ENCODE data around the gene PLA2G4A. TPM values are rescaled to one million over a fixed set of nuclear protein-coding genes. Genes with fewer than 3 reads are reported as not detected.

PLA2G4A gene
- total RNA-seq, 4 donors from 2014 or later = 11.0 to 13.8 (median 11.6) TPM

DNA sequence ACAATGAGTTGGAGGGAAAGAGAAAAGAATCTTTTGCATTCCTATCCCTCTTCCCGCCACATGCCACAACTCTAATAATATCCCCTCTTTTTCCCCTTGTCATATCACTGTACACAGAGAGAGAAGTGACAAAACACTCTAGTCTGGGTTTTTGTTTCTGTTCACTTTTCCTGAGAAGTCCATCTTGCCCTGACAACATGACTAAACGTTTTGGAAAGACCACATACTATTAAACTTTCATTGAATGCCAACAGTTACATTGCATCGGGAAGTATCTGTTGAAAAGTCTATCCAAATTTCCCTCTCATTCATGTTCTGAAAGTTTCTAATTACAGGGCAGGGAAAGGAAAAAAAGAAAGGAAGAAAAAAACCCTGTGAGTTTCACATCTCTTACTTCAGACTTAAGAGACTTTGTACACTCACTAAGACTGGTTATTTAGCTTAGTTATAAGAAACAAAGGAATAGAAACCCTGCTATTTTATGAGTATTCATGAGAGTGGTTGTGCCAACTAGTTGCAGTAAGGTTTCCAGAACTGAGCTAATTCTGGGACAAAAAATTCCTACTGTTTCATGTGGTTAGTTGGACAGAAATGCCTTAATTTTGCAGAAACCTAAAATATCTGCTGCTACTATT, 16.9 kb downstream of the PLA2G4A start:
- 25% methylated on average over 3 of the region's 3 CpGs for WGBS
- Histone ChIP-seq H3K27ac (no peak overlapping the region), H3K4me3 (no peak overlapping the region), H3K4me1 (peaks cover 28% of the 10 kb centered on the region), H3K9me3 (no peaks in the 10 kb centered on the region), H3K36me3 (no peaks in the 10 kb centered on the region), H3K27me3 (no peaks in the 10 kb centered on the region)
- TF ChIP-seq, protein P1, sequence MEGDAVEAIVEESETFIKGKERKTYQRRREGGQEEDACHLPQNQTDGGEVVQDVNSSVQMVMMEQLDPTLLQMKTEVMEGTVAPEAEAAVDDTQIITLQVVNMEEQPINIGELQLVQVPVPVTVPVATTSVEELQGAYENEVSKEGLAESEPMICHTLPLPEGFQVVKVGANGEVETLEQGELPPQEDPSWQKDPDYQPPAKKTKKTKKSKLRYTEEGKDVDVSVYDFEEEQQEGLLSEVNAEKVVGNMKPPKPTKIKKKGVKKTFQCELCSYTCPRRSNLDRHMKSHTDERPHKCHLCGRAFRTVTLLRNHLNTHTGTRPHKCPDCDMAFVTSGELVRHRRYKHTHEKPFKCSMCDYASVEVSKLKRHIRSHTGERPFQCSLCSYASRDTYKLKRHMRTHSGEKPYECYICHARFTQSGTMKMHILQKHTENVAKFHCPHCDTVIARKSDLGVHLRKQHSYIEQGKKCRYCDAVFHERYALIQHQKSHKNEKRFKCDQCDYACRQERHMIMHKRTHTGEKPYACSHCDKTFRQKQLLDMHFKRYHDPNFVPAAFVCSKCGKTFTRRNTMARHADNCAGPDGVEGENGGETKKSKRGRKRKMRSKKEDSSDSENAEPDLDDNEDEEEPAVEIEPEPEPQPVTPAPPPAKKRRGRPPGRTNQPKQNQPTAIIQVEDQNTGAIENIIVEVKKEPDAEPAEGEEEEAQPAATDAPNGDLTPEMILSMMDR (IDR thresholded peaks at IDR 0.05) = no peak
- TF ChIP-seq POLR2A (IDR thresholded peaks at IDR 0.05) (no peak), POLR2AphosphoS5 (IDR thresholded peaks at IDR 0.05) (no peak), EP300 (IDR thresholded peaks at IDR 0.05) (no peak)
- no peak for DNase-seq (ENCODE audit: low spot score in 2 of 2)

DNA sequence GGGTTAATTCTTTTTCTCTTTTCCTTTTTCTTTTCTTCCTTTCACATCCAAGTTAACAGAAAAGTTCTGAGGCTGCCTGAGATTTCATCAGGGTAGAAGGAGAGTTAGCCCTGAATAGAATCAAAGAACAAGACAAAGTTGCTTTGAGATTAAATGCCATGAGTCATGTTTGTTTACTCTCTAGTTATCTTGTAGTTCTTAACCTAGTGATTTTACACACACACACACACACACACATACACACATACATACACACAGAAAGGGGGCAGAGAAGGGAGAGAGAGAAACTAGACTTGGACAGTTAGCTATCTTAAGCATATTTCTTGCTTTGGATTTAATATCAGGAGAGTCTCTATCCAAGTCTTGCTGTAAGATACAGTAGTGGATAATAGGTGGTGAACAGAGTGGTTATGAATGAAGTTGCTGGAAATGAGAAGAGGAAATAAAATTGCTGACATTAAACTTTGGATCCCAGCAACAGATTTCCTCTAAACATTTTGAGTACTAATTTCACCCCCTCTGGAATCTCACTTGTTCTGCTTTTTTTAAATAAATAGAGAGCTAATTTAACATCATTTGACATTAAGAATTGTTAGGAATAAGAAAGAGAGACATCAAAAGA, 19.9 kb downstream of the PLA2G4A start:
- H3K4me3 ChIP-seq = no peak overlapping the region
- no peaks in the 10 kb centered on the region for H3K36me3 ChIP-seq
- peaks cover 15% of the 10 kb centered on the region for H3K4me1 ChIP-seq
- H3K9me3 ChIP-seq = no peaks in the 10 kb centered on the region
- H3K27ac ChIP-seq = peak overlapping the region; percentile 38
- no peak for DNase-seq (ENCODE audit: low spot score in 2 of 2)
- H3K27me3 ChIP-seq = no peaks in the 10 kb centered on the region
- no peak for TF ChIP-seq EP300 (IDR thresholded peaks at IDR 0.05)
- TF ChIP-seq POLR2A (IDR thresholded peaks at IDR 0.05) = no peak
- no peak for TF ChIP-seq POLR2AphosphoS5 (IDR thresholded peaks at IDR 0.05)
- TF ChIP-seq, protein P1 (IDR thresholded peaks at IDR 0.05) = no peak

DNA sequence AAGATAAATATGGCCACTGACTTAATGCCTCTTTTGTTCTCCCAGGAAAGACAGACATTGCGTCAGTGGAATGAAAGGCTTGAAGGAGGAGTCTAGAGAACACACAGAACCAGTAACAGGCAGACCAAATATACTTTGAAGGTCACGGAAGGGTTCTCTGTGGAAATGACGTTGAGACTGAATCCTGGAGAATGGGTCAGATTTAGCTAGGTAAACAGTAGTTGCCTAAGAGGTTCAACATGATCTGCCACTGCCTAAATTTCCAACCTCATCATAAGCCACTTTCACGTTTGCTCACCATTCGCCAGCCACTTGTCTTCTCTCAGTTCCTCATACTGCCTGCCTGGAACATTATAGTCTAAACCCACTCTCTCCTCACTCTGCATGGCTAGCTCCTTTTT, 20.5 kb downstream of the PLA2G4A start:
- DNase-seq (ENCODE audit: low spot score in 2 of 2) = no peak
- H3K4me1 ChIP-seq = peaks cover 15% of the 10 kb centered on the region
- no peaks in the 10 kb centered on the region for H3K9me3 ChIP-seq
- peak overlapping the region; percentile 38 for H3K27ac ChIP-seq
- no peaks in the 10 kb centered on the region for H3K27me3 ChIP-seq
- H3K36me3 ChIP-seq = no peaks in the 10 kb centered on the region
- WGBS = 84% methylated on average over 5 of the region's 5 CpGs
- no peak overlapping the region for H3K4me3 ChIP-seq
- no peak for TF ChIP-seq POLR2A (IDR thresholded peaks at IDR 0.05)
- TF ChIP-seq, protein P1 (IDR thresholded peaks at IDR 0.05) = no peak
- no peak for TF ChIP-seq EP300 (IDR thresholded peaks at IDR 0.05)
- no peak for TF ChIP-seq POLR2AphosphoS5 (IDR thresholded peaks at IDR 0.05)

DNA sequence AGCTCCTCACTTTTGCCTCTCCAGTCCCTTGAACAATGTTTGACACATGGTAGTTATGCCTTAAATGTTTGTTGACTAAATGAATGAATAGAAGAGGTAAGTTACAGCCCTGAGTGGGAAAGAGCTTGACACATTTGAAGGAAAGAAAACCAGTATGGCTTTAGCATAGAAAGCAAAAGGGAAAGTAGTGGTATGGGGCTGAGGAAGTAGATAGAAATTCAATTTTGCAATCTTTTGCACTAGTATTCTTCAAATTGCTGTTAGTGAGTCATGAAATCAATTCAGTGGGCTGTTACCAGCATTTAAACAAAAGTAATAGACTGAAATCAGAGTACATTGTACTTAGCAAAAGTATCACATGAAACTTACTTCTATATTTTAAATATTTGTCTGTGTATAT, 21.1 kb downstream of the PLA2G4A start:
- no peak for DNase-seq (ENCODE audit: low spot score in 2 of 2)
- peaks cover 15% of the 10 kb centered on the region for H3K4me1 ChIP-seq
- H3K36me3 ChIP-seq = no peaks in the 10 kb centered on the region
- no peak overlapping the region for H3K27ac ChIP-seq
- no peaks in the 10 kb centered on the region for H3K9me3 ChIP-seq
- TF ChIP-seq, protein P1 (IDR thresholded peaks at IDR 0.05) = no peak
- TF ChIP-seq POLR2AphosphoS5 (IDR thresholded peaks at IDR 0.05) = no peak
- no peak for TF ChIP-seq POLR2A (IDR thresholded peaks at IDR 0.05)
- no peak for TF ChIP-seq EP300 (IDR thresholded peaks at IDR 0.05)
- H3K4me3 ChIP-seq = no peak overlapping the region
- no peaks in the 10 kb centered on the region for H3K27me3 ChIP-seq

DNA sequence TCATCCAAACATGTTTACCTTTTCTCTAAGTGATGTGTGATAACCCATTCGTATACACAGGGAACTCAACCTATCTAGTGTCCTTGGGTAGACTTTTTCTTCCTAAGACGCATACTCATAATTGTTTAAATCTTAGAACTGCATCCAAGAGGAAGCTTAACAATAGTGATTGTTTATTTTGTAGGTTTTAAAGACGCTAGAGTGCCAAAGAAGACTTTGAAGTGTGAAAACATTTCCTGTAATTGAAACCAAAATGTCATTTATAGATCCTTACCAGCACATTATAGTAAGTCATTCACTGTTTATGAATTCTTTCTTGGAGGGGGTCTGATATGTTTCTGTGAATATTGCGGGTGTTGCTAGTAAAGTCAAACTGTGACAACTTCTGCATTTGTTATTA, 25.4 kb downstream of the PLA2G4A start:
- Histone ChIP-seq H3K9me3 (no peaks in the 10 kb centered on the region), H3K36me3 (no peaks in the 10 kb centered on the region), H3K4me3 (no peak overlapping the region), H3K27me3 (no peaks in the 10 kb centered on the region), H3K27ac (no peak overlapping the region), H3K4me1 (peaks cover under 1% of the 10 kb centered on the region)
- DNase-seq (ENCODE audit: low spot score in 2 of 2) = no peak
- no peak for TF ChIP-seq POLR2A (IDR thresholded peaks at IDR 0.05)
- TF ChIP-seq EP300 (IDR thresholded peaks at IDR 0.05) = no peak
- TF ChIP-seq, protein P1 (IDR thresholded peaks at IDR 0.05) = no peak
- no peak for TF ChIP-seq POLR2AphosphoS5 (IDR thresholded peaks at IDR 0.05)
- WGBS = 58% methylated on average over 4 of the region's 4 CpGs

Data from suprapubic skin (tissue), 4 donors.